Mucosa of gallbladder (tissue), 1 donor: ENCODE measurements around the gene SNRPD2. TPM values are rescaled to one million over a fixed set of nuclear protein-coding genes. Genes with fewer than 3 reads are reported as not detected.
"Not testable (repeated sequence)": the region's sequence is repeated elsewhere in the genome, so short reads cannot be mapped to it uniquely, and the experiment has no call there.

Experiments used
- DNase-seq: peaks from one replicate; pipeline ENCODE4 v3.0.0-alpha.2; 2020; ENCODE audit warnings: low spot score
- total RNA-seq: library from RNA; stranded (reverse); gene quantifications from one replicate; pipeline ENCODE4 v1.2.1, GENCODE V29; 2021
- donor health status: DM: no; HTN: no; CAD: no.

Gene SNRPD2
- total RNA-seq: 269 TPM

DNA sequence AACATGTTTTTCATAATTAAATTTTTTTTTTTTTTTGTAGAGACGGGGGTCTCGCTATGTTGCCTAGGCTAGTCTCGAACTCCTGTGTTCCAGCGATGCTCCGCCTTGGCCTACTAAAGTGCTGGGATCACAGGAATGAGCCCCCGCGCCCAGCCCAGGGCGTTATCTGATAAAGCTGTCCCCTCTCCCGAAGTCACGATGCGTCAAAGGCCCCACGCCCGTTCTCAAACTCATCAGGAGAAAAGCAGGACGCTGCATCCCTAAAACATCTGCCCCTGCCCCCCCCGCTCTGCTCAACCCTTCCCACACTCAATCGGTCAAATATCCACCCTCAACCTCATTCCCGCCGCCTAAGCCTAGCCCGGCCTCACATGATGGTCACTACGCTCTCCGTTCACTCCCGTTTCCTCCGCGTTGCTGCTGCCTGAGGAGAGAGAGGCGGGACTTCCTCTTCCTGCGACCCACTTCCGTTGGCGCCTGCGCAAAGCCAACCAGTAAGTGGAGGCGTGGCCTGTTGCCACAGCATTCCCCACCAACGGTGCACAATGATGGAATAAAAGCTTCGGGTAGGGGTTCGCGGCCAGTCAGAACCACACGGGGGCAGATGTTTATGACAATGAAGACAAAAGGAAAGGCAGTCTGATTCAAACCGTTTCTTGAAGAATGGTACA lies at the start of gene SNRPD2:
Gene SNRPD2 (minus strand): TSS at position 438 of the 671 bp plus-strand sequence. CDS start 65 bp downstream, at position 373.
- DNase-seq: peak; percentile 94

DNA sequence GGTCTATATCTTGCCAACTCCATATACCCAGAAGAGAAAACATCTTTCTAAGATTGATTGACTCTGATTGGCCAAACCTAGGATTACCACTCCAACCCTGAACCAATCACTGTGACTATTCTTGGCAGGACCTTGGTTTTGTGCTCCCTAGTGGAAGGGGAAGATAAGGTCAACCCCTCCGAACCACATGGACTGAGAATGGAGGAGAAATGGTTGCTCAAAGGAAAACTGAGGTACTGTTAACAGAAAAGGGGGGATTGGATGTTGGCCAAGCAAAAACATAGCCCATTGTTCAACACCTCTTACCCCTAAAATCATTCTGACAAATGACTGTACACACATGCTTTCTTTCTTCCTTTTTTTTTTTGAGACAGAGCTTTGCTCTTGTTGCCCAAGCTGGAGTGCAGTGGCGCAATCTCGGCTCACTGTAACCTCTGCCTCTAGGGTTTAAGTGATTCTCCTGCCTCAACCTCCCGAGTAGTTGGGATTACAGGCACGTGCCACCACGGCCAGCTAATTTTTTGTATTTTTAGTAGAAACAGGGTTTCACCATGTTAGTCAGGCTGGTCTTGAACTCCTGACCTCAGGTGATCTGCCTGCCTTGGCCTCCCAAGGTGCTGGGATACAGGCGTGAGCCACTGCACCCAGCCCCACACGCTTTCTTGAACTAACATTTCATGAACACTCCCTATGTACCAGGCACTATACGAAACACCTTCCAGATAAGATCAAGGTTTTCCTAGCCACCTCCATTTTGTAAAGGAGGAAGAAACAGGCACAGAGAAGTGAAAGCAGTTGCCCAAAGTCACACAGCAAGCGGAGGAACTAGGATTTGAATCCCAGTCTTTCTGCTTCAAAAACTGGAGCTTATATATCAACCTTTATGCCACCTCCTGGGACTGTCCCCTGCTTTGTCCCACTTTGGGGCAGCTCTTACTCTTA lies 48.0 kb upstream of the SNRPD2 start:
- no peak for DNase-seq

DNA sequence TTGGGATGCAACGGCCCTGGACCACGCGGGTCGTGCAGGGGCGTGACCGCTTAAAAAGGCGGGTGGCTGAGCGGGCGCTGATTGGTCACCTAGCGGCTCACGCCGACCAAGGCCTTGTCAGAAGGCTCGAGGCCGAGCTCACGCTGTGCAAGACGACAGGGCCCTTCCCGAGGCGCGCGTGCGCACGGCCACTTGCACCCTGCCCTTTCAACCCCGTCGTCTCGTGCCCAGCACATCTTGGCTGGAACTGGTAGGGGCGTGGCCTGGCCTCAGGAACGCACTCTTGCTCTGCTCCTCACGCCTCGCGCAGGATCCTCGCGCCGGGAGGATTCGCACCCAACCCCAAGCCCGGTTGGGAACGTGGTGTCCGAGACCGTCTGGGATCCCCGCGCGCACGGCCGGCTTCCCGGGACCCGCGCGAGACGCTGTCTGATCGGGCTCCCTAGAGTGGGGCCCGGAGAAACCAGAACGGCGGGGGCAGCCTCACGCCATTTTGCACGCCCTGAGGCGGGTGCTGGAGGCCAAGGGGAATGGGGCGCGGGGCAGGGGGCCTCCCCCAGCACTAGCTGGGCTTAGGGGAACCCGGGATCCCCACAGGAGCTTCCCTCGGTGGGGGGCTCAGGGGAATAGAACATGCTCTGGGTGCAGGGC lies 41.5 kb upstream of the SNRPD2 start, which contains the start of gene MEIOSIN:
Gene MEIOSIN (plus strand): TSS at position 280 of the 651 bp plus-strand sequence. CDS start 1,938 bp downstream, outside the sequence.
- no peak for DNase-seq

DNA sequence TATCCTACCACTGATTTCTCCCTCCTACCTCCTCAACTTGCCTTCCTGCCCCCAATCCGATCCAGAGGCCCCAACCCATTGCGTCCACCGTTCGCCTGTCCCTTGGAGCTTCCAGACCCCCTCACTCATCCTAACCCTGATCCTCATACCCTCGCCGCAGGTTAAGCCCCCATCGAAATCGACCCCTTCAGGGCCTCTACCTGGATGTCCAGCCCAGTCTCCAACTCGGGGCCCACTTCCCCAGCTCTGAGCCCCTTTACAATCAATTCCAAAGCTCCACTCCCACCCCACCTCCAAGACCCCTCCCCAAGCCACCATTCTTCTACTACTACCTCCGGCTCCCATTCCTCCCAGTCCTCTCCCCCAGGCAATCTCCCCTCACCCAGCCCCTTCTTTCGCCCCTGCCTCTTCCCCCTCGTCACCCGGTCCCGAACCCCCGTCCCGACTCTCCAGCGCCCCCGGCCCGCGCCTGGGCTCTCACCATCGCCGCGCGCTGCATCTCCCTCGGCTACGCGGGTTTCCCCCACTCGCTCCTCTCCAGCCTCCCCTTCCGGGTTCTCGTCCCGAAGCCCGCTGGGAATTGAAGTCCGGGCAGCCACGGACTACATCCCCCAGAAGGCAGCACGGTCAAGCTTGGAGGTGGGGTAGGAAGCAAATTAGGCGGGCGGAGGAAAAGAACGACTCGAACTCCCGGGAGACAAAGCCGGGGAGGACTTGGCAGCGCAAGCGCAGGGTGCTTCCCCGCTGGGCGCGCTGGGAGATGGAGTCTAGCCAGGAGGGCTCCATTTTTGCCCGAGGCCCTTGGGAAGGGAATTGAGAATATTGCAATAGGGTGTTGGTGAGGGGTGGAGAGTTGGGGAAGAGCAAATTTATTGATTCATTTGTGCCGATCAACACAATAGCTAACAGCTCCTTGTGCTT lies 38.9 kb upstream of the SNRPD2 start, which contains the start of gene FBXO46:
Gene FBXO46 (minus strand): TSS at position 529 of the 921 bp plus-strand sequence. CDS start 17,401 bp downstream, outside the sequence.
- DNase-seq: peak; percentile 97

DNA sequence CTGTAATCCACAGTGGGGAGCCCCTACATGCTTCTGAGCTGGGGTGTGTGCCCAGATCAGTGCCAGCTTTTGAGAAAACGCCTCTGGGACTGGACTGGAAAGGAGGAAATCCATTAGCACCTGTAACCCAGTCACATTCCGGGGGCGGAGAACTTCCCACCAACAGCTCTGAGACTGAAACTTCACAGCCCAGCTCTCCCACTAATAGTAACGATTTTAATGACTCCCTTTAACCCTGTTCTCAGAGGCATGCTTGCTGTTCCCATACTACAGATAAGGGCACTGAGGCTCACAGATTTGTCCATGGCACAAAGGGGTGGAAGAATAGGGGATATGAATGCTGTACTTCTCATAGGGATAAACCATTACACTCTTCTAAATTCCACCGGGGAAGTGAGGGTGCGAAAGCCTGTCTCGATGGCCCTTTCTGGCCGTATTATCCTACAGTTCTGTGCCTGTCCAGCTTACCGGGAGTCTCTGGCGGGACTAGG lies 38.1 kb upstream of the SNRPD2 start:
- no peak for DNase-seq

DNA sequence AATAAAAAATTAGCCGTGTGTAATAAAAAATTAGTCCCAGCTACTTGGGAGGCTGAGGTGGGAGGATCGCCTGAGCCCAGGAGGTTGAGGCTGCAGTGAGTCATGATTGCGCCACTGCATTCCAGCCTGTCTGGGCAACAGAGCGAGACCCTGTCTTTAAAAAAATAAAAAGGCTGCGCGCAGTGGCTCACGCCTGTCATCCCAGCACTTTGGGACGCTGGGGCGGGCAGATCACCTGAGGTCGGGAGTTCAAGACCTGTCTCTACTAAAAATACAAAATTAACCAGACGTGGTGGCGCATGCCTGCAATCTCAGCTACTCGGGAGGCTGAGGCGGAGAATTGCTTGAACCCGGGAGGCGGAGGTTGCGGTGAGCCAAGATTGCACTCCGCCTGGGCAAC lies 36.9 kb upstream of the SNRPD2 start:
- not testable (repeated sequence) for DNase-seq

DNA sequence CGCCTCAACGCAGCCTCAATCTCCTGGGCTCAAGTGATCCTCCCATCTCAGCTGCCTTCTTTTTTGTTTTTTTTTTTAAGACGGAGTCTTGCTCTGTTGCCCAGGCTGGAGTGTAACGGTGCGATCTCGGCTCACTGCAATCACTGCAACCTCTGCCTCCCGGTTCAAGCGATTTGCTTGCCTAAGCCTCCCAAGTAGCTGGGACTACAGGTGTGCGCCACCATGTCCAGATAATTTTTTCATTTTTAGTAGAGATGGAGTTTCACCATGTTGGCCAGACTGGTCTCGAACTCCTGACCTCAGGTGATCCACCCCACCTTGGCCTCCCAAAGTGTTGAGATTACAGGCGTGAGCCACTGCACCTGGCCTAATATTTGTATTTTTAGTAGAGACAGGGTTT lies 28.3 kb upstream of the SNRPD2 start:
- not testable (repeated sequence) for DNase-seq

DNA sequence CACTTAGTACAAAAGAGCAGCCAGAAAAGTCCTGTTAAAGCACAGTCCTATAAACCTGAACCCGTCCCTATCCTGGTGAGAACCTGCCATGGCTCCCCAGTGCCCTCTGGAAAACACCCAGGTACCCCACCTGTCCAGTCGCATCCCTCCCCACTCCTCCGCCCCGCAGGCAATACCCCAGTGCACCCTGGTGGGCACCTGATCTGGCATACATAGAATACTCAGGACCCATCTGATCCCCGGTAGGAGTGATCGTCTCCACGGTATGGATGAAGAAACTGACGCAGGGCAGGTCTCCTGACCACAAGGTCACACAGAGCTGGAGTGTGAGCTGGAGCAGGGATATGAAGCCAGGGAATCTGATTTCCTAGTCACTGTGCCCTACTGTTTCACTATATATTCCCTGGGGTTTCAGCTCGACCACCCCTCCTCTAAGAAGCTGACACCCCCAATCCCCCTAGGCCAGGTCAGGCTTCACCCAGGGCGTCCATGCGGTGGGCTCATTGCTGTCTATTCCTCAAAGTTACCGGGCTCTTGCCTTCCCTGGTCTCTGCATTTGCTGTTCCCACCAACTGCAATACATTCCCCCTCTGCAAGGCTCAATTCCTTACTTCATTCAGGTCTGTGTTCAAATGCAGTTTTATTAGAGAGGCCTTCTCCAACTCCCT lies 26.4 kb upstream of the SNRPD2 start:
- no peak for DNase-seq

DNA sequence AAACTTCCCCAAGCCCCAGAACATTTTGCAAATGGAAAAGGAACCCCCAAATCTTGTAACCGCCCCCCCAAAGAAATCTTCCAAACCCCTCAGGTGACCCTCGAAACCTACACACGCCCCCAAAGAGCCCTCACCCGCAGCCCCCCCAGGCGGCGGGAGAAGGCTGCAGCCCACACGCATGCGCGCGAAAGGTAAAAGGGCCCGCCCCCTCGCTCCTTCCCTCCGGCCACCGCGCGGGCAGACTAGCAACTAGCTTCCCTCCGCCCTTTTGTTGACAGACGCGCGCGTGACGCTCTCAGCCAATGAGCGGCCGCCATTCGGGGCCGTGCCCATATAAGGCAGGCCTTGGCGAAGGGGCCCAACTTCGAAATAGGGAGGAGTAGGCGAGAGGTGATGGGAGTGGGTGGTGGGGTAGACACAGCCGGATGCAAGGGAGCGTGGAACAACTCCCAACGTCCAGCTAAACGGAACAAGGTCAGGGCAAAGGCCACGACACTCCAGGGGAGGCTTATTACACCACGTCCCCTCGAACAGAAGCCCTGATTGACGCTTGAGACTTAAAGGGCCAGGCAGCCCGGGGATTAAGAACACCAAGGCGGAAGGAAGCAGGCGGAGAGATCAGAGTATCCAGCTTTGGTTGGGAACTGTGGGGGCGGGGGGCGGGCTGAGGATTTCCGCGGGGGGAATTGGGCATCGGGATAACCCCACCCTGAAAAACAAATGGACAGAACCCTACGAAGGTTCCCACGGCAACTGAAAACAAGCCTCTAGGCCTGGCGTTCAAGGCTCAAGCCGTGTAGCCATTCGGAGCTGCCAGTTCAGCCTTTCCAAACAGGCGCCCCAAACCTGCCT lies 25.6 kb upstream of the SNRPD2 start:
- peak; percentile 98 for DNase-seq

DNA sequence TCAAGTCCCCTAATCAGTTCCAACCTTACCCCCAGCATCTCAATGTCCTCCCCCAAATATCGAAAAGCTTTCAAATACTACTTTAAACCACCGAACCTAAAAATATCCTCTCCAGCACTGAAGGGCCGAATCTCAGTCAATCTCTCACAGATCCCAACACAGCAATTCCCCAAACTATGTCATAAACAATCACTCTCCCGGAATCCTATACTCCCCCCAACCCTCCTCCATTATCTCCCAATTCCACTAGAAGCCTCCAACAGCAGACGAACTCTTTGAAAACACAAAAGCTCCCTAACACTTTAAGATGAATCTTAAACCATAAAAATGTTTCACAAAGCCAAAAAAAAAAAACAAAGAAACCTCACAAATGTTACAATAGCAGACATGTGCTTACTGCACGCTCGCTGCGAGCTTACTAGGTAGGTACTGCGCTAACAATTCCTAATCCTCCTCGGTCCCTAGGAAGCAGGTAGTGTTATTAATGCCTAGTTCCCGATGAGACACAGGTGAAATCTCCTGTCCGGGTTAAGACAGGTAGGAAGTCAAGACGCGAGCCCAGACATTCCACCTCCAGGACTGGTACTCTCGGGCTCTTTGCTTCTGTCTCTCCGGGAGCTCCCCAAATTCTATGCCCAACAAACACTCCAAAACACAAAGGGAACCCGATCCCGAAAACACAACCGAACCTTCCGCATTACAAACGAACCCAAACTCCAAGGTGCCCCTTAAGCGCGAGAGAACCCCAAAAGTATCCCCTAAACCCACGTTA lies 24.8 kb upstream of the SNRPD2 start:
- DNase-seq: peak; percentile 26

DNA sequence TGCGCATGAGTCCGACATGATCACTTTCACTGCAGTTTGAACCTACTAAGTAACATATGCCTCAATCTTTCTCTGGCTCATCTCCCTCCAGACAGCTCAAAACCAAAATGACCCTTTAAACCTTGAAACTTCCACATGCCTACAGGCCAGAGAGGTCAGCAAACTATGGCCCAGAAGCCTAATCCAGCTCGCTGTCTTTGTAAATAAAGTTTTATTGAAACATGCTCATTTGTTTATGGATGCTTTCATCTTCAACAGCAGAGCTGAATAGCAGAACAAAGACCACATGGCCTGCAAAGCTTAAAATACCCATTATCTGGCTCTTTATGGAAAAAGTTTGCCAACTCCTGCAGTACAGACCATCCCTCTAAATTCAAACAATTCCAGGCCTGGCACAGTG lies 23.4 kb upstream of the SNRPD2 start:
- no peak for DNase-seq

DNA sequence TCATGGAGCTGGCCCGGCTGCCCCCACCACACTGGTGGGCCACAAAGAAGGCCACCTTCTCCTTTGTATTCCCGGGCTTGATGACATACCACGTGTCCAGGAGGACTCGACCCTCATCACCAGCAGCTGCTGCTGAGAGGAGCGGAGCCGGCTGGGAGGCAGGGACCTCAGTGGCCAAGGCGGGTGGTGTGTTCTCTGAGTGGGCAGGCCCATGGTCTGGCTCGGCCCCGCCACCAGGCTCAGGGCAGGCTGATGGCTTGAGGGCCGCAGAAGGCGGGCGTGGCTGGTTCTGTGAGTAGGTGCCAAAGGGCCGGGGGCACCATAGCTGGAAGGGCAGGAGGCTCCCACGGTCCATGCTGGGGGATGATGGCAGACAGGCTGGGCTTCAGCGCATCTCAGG lies 21.4 kb upstream of the SNRPD2 start:
- no peak for DNase-seq

DNA sequence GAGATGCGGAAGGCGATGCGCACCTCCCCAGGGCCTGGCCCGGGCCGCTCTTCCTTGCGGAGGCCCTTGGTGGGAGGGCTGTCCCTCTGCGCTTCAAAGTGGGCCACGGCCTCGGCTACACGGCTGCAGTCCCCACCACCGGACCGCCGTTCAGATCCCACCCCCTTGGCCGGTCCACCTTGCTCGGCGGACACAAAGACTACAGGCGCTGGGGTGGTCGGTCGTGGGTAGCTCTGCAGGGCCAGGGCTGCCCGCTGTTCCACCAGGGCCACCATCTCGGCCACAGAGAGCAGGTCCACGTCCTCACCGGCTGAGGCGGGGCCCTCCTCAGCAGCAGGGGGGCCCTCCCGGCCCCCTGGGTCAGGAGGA lies 20.9 kb upstream of the SNRPD2 start:
- no peak for DNase-seq

DNA sequence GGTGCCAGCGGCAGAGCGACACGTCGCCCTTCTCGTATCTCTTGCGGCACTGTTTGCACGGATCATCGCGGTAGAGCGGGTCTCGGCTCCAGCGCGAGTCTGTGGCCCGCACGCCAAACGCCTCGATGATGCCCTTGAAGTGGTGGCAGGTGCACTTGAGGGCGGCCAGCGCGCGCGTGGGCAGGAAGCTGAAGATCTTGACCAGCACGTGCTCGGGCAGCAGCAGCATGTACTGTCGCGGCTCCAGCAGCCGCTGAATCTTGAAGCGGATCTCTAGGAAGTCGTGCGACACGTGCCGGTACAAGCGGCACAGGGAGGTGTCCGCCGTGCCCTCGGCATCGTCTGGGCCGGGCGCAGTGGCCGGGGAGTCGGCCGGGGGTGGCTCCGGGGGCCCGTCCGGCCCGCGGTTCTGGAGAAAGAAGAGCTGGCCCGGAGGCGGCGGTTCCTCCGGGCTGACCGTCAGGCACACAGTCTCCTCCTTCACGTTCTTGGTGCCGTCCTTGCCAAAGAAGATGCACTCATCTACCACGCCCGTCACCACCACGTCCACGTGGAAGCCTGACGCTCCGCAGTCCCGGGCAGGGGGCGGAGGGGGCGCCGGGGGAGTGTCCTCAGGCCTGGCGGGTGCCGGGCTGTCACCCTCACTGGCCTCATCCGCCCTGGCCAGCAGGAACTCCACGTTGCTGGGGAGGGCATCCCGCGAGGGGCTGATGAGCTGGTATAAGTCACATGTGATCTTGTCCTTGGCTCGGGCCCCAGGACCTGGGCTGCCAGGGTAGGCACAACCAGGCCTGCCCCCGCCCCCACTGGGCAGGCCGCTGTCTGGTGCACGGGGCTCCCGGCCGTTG lies 20.3 kb upstream of the SNRPD2 start:
- no peak for DNase-seq

DNA sequence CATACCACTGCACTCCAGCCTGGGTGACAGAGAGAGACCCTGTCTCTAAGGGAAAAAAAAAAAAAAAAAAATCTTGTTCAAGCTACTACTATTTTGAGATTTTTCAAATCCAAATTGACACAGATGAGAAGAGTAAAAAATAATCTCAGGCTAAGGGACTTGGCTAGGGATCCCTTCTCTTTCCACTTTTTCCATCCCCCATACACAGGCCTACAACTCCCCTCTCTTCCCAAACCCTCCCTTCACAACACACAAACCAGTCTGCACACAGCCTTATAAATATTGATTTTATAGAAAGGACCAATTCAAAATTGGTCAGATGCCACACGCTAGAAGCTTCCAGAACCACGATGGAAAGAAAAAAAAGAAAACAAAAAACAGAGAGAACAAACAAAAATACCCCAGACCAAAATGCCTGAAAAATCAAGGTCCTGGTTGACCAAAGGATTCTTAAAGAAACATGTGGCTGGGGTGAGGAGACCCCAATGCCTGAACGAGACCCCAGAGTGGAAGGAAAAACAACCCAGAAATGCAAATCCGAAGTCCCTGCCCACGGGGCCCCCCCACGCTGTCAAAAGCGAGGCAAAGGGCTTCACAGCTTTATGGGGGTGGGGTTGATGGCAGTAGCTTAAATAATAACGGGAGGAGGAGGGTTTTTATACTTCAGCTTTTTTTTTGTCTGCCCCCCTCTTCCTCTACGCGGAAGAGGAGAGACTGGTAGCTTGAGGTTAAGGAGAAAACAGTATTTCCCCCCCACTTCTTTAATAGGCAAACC lies 18.8 kb upstream of the SNRPD2 start:
- no peak for DNase-seq

DNA sequence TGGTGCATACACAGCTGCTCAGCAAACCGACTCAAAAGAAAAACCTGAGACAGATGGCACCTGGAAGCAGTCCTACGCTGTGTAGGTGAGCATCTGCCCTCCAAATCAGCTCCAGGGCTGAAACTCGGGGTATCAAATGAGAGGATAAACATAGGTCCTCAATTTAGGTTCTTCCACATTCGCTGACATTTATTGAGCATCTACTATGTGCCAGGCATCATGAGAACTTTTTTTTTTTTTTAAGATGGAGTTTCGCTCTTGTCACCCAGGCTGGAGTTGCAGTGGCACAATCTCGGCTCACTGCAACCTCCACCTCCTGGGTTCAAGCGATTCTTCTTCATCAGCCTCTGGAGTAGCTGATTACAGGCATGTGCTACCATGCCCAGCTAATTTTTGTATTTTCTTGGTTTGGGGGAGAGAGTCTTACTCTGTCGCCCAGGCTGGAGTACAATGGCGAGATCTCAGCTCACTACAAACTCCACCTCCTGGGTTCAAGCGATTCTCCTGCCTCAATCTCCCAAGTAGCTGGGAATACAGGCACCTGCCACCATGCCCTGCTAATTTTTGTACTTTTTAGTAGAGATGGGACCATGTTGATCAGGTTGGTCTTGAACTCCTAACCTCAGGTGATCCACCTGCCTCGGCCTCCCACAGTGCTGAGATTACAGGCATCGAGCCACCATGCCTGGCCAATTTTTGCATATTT lies 14.1 kb upstream of the SNRPD2 start:
- DNase-seq: no peak
